ENCODE results near the gene GART.
A peak's percentile ranks its signal among the peaks of the same experiment; 100 is the strongest.

The GART gene

GRCh38 chr21:33496345-33496744 is 45.6 kb downstream of the GART start:
- no peak for DNase-seq (ENCODE audit: low read depth)
- TF ChIP-seq CTCF (IDR thresholded peaks at IDR 0.05; ENCODE audit: insufficient read depth, low read depth, low read length, missing control alignments): no peak

GRCh38 chr21:33495743-33496142 is 46.2 kb downstream of the GART start:
- TF ChIP-seq CTCF (IDR thresholded peaks at IDR 0.05; ENCODE audit: insufficient read depth, low read depth, low read length, missing control alignments): no peak
- DNase-seq (ENCODE audit: low read depth): no peak
- no peak overlapping the region for H3K4me3 ChIP-seq (ENCODE audit: low read depth, low read length)

More at GRCh38 chr21:33496345-33496744, 45.6 kb downstream of the GART start:
- H3K4me3 ChIP-seq (ENCODE audit: low read depth, low read length): no peak overlapping the region

- H3K4me3 ChIP-seq (ENCODE audit: low read depth, low read length): no peak overlapping the region
- TF ChIP-seq CTCF (IDR thresholded peaks at IDR 0.05; ENCODE audit: insufficient read depth, low read depth, low read length, missing control alignments): no peak
Observed at GRCh38 chr21:33493756-33494155, 48.2 kb downstream of the GART start.

GRCh38 chr21:33492571-33492970 is 49.3 kb downstream of the GART start:
- H3K4me3 ChIP-seq (ENCODE audit: low read depth, low read length): no peak overlapping the region
- TF ChIP-seq CTCF (IDR thresholded peaks at IDR 0.05; ENCODE audit: insufficient read depth, low read depth, low read length, missing control alignments): no peak
- DNase-seq (ENCODE audit: low read depth): no peak

More at GRCh38 chr21:33493756-33494155, 48.2 kb downstream of the GART start:
- DNase-seq (ENCODE audit: low read depth): no peak

- no peak for TF ChIP-seq CTCF (IDR thresholded peaks at IDR 0.05; ENCODE audit: insufficient read depth, low read depth, low read length, missing control alignments)
- DNase-seq (ENCODE audit: low read depth): peak; percentile 95
- H3K4me3 ChIP-seq (ENCODE audit: low read depth, low read length): peak within 1 kb of the TSS; percentile 81
Observed at GRCh38 chr21:33491373-33492102, 50.4 kb downstream of the GART start, which contains the start of gene DNAJC28. TSS of gene DNAJC28 (minus strand) at chr21:33491716. CDS start at chr21:33489393, 2,323 bp downstream.

GRCh38 chr21:33490991-33491372 is 50.9 kb downstream of the GART start:
- H3K4me3 ChIP-seq (ENCODE audit: low read depth, low read length): peak overlapping the region; percentile 81
- DNase-seq (ENCODE audit: low read depth): no peak
- no peak for TF ChIP-seq CTCF (IDR thresholded peaks at IDR 0.05; ENCODE audit: insufficient read depth, low read depth, low read length, missing control alignments)

- TF ChIP-seq CTCF (IDR thresholded peaks at IDR 0.05; ENCODE audit: insufficient read depth, low read depth, low read length, missing control alignments): no peak
- no peak for DNase-seq (ENCODE audit: low read depth)
- H3K4me3 ChIP-seq (ENCODE audit: low read depth, low read length): no peak overlapping the region
Observed at GRCh38 chr21:33488936-33489335, 53.0 kb downstream of the GART start.

All from GM12865 (cell line).